DMS53 (cell line): ENCODE measurements around the gene PATL2.
"Not testable (repeated sequence)": the region's sequence is repeated elsewhere in the genome, so short reads cannot be mapped to it uniquely, and the experiment has no call there.

Experiments
- DNase-seq: peaks from one replicate; lab custom pipeline; 2025; lab: John Stamatoyannopoulos, UW

Gene PATL2

GRCh38 chr15:44711096-44711742 is at the start of gene PATL2, which contains the start of gene B2M:
Gene PATL2 (minus strand): TSS chr15:44711323. CDS start chr15:44676490, 34,833 bp downstream.
Gene B2M (plus strand): TSS chr15:44711517. CDS start chr15:44711547, 30 bp downstream.
- peak; percentile 96 for DNase-seq

DNA sequence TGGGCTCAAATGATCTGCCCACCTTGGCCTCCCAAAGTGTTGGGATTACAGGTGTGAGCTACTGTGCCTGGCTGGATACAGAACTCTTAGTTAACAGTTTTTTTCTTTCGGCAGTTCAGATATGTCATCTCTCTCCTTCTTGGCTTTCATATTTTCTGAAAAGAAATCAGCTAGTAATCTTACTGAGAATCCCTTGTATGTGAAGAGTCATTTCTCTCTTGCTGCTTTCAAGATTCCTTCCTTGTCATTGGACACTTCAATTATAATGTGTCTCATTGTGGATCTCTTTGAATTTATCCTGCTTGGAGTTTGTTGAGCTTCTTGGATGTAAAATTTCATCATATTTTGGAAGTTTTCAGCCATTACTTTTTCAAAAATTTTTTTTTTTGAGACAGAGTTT is 42.2 kb upstream of the PATL2 start:
- DNase-seq: no peak

DNA sequence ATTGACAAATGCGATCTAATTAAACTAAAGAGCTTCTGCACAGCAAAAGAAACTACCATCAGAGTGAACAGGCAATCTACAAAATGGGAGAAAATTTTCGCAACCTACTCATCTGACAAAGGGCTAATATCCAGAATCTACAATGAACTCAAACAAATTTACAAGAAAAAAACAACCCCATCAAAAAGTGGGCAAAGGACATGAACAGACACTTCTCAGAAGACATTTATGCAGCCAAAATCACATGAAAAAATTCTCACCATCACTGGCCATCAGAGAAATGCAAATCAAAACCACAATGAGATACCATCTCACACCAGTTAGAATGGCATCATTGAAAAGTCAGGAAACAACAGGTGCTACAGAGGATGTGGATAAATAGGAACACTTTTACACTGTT is 32.3 kb upstream of the PATL2 start:
- DNase-seq: not testable (repeated sequence)

DNA sequence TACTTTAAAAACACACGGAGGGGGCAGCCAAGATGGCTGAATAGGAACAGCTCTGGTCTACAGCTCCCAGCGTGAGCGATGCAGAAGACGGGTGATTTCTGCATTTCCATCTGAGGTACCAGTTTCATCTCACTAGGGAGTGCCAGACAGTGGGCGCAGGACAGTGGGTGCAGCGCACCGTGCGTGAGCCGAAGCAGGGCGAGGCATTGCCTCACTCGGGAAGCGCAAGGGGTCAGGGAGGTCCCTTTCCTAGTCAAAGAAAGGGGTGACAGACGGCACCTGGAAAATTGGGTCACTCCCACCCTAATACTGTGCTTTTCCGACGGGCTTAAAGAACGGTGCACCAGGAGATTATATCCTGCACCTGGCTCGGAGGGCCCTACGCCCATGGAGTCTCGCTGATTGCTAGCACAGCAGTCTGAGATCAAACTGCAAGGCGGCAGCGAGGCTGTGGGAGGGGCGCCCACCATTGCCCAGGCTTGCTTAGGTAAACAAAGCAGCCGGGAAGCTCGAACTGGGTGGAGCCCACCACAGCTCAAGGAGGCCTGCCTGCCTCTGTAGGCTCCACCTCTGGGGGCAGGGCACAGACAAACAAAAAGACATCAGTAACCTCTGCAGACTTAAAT is 28.2 kb upstream of the PATL2 start:
- not testable (repeated sequence) for DNase-seq

DNA sequence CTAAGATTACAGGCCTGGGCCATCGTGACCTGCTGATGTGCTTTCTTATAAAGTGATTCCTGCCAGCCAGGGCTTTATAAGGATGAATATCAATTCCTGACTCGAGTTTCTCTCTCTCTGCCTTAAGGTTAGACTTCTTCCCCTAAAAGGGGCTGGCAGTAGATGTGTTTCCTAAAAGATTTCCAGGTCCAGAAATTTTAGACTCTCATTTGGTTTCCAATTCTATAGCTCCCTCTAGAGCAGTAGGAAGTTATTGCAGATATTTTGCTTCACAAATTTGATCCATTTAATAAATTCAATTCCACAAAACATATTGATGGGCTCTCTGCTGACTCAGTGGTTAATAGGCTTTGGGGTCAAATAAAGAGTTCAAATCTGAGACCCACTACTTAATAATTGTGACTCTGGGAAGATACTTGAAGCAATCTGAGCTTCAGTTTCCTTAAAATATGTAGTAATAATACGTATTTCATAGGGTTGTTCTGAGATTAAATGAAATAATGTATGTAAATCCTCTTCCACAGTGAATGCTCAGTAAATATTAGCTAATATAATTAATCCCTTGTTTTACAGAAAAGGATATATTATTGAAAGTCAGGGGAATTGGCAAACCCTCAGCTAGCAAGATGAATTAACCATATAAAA is 27.3 kb upstream of the PATL2 start:
- DNase-seq: peak; percentile 66

- DNase-seq: no peak
Measured at GRCh38 chr15:44736181-44736765, 25.1 kb upstream of the PATL2 start, which contains the start of gene TRIM69. Gene TRIM69 (plus strand): TSS chr15:44736528. CDS start chr15:44736705, 177 bp downstream.

DNA sequence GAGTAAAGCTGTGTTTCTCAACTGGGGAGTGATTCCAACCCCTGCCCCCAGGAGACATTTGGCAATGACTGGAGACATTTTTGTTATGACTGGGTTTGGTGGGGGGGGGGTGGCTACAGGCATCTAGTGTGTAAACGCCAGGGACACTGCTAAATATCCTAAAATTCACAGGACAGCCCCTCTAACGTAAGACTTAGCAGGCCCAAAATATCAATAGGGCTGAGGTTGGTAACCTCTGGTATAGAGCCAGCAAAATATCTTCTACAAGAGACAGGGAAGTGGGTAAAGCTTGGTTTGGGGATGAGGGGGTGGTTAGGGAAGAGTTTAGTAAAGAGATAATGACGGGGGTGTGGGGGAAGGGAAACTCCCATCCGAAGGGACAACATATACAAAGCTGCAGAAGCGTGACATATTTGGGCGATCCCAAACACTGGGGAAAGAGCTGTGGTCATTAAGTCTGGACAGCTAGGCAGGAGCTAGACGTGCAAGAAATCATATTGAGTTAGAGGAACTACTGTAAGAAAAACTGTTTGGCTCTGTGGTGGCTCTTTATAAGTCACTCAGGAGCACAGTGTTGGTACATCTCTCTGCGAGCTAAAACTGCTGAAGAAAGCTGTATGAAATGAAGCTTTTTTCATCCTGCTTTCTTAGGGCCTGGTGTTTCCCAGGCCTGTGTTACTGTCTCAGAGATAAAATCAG is 24.5 kb upstream of the PATL2 start:
- no peak for DNase-seq

DNA sequence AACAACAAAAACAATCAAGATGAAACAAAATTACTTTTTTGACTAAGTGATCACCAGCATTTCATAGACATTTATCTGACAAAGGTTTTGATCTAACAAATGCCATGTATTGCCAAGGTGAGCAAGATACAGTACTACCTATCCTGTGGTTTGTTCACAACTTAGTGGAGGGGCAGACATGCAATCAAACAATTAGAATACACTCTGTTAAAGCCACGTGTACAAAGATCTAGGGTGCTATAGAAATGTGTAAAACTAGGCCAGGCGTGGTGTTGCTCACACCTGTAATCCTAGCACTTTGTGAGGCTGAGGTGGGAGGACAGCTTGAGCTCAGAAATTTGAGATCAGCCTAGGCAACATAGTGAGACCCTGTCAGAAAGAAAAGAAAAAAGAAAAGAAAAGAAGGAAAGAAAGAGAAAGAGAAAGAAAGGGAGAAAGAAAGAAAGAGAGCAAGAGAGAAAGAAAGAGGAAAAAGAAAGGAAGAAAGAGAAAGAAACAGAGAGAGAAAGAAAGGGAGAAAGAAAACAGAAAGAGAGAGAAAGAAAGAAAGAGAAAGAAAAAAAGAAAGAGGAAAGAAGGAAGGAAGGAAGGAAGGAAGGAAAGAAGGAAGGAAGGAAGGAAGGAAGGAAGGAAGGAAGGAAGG is 23.8 kb upstream of the PATL2 start:
- DNase-seq: no peak

- DNase-seq: peak; percentile 78
Measured at GRCh38 chr15:44729408-44730127, 18.4 kb upstream of the PATL2 start.

DNA sequence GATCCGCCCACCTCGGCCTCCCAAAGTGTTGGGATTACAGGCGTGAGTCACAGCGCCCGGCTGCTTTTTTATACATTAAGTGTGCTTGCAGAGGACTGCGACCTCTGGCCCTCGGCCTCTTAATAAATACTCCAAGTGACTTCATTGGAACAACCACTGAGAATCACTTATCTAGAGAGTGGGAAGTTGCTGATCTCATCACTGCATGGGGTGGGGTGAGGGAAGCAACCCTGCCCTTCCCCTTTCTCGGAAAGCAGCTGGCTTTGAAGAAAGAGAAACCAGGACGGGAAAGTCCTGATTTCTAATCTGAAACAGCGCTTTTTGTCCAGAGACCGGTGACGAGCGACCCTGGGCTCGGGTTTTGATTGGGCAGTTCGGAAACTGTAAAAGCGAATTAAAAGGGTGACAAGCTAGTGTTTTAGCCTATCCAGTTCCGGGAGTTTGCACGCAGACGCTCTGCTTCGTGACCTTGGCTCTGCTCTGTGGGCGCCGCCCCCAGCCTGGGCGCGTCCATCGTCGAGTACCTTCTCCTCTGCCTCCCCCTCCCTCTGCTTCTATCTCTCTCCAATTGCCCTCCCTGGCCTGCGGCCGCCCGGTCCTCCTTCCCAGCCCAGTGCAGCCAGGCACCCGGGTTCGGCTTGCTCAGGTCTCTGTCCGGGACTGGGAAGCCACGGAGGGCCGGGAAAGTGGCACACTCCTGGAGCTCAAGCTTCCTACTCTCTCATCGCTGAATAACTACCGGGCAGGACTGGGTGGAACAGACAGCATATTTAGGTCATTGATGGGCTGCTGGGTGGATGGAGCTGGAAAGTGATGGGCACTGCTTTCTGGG is 17.7 kb upstream of the PATL2 start:
- DNase-seq: peak; percentile 97

GRCh38 chr15:44728232-44728575 is 17.1 kb upstream of the PATL2 start:
- DNase-seq: not testable (repeated sequence)

DNA sequence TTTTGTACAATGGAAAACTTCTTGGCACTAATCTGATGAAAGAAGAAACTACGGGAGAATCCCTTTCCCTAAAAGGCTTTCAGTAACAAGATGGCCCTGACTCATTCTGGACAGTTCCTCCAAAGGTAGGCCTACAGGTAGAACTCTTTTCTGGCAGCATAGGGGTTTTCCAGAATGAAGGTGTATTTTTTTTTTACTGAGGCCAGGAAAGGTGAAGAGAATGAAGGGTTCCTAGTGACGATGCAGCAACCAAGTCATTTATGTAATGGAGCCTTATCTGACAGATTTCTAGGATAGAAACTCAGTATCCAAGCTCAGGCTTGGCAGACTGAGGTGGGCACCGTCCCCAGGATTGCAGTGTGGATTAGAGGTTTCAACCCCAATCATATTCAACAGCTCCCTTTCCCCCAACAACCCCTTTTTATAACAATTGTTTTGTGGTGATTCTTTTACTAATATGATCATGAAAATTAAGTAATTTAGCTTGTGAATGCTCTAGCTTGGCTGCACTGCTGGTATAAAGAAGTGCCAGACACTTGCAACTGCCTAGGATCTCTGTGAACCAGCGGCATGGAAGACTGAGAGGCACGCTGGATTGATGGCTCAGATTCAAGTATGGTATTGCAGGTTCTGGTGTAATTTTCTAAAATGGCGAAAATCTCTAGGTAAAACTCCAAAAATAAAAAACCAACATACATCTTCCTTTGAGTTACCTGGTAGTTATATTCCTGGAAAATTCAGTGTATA is 16.5 kb upstream of the PATL2 start:
- peak; percentile 49 for DNase-seq

DNA sequence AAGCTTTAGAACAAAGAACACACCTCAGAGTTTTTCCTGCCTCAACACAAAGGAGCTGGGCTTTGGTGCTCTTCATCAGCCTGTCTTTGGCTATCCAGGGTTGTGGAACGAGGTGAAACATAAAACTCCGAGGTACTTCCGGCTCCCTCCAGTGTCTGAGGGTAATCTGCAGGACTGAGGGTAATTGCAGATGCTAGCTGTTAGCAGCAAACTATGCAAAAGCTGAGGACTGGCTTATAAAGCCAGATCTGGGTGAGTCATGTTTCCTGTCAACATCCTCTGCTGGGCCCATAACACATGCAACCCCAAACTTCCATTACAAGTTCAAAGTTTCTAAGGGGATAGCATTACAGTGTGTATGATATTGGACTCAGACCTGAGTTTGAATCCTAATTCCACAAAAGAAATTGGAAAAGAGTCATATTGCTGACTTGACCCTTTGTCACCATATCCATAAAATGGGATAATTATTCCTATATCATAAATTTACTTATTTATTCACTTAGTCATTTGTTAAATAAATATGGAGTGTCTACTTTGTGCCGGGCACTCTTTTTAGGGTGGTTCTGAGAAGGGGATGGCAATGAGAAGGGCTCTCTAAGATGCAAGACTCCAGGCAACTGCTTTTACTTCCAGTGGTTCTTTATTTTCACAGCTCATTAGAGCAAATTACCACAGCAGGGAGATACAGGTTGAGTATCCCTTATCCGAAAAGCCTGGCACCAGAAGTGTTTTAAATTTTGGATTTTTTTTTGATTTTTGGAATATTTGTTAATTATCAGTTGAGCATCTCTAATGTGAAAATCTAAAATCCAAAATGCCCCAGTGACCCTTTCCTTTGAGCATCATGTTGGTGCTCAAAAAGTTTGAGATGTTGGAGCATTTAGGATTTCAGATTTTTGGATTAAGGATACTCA is 15.7 kb upstream of the PATL2 start:
- DNase-seq: peak; percentile 92

DNA sequence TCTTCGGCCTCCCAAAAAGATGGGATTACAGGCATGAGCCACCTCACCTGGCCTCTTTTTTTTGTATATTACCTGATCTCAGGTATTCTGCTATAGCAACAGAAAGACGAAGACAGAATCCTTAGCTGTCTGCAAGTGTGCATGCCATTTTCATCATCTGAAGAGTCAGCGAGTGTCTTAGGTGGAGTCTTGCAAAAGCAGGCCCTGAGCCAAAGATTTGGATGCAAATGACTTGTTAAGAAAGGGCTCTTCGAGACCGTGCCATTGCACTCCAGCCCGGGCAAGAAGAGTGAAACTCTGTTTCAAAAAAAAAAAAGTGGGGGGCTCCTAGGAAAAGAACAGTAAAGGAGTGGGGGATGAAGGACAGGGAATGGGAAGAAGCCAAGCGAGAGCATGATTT is 15.0 kb upstream of the PATL2 start:
- DNase-seq: peak; percentile 33

GRCh38 chr15:44722011-44722410 is 10.9 kb upstream of the PATL2 start:
- DNase-seq: no peak

DNA sequence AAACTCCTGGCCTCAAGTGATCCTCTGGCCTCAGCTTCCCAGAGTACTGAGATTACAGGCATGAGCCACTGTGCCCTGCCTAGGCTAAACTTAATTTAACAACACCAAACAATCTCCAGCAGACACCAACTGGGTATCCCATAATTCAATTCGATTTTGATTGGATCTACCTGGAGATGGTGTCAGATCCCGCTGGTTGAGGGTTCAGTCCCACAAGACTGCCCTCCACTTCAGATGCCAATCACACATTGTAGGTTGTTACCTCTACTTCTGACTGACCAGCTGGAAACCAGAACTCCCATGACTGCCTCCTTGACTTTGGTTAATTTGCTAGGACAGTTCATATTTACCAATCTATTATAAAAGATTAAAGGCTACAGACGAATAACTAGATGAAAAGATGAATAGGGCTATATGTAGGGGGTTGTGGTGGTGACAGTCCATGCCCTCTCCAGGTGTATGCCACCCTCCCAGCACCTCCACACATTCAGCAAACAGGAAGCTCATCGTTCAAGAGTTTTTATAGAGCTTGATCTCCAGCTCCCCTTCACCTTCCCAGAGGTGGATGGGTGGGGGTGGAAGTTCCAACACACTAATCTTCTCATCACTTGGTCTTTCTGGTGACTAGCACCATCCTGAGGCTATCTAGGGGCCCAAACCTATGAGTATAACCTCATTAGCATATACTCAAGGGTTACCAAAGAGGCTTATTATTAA is 9.5 kb upstream of the PATL2 start:
- peak; percentile 23 for DNase-seq

DNA sequence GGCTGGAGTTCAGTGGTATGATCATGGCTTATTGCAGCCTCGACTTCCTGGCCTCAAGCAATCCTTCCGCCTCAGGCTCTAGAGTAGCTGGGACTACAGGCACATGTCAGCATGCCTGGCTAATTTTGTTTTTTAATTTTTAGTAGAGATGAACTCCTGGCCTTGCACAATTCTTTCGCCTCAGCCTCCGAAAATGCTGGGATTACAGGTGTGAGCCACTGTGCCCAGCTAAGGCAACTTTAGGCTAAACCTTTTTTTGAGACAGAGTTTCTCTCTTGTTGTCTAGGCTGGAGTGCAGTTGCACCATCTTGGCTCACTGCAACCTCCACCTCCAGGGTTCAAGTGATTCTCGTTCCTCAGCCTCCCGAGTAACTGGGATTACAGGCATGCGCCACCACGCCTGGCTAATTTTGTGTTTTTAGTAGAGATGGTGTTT is 8.9 kb upstream of the PATL2 start:
- DNase-seq: not testable (repeated sequence)
